8988T (cell line): ENCODE data around the gene SOCS6.
"Not testable (repeated sequence)": the region's sequence is repeated elsewhere in the genome, so short reads cannot be mapped to it uniquely, and the experiment has no call there.

Experiments
- DNase-seq: peaks from one replicate; pipeline ENCODE4 v3.0.0; 2011

SOCS6 gene

GRCh38 chr18:70363861-70364260 lies 75.0 kb downstream of the SOCS6 start:
- no peak for DNase-seq

GRCh38 chr18:70365361-70365760 lies 76.5 kb downstream of the SOCS6 start:
- DNase-seq, result no peak

GRCh38 chr18:70366174-70366573 lies 77.3 kb downstream of the SOCS6 start:
- no peak for DNase-seq

- DNase-seq, result no peak
Observed at GRCh38 chr18:70366670-70367069, 77.8 kb downstream of the SOCS6 start.

- DNase-seq, result not testable (repeated sequence)
Observed at GRCh38 chr18:70367344-70367743, 78.5 kb downstream of the SOCS6 start.

GRCh38 chr18:70368903-70369302 lies 80.1 kb downstream of the SOCS6 start:
- no peak for DNase-seq

- no peak for DNase-seq
Observed at GRCh38 chr18:70370762-70371733, 82.2 kb downstream of the SOCS6 start.

- no peak for DNase-seq
Observed at GRCh38 chr18:70371908-70372307, 83.1 kb downstream of the SOCS6 start.

- DNase-seq, result no peak
Observed at GRCh38 chr18:70372450-70373041, 83.7 kb downstream of the SOCS6 start.

- no peak for DNase-seq
Observed at GRCh38 chr18:70373042-70373519, 84.2 kb downstream of the SOCS6 start.

- DNase-seq, result no peak
Observed at GRCh38 chr18:70374154-70374553, 85.3 kb downstream of the SOCS6 start.

- no peak for DNase-seq
Observed at GRCh38 chr18:70376137-70376913, 87.5 kb downstream of the SOCS6 start.

GRCh38 chr18:70376914-70377258 lies 88.0 kb downstream of the SOCS6 start:
- no peak for DNase-seq

- DNase-seq, result no peak
Observed at GRCh38 chr18:70377317-70377799, 88.5 kb downstream of the SOCS6 start.

GRCh38 chr18:70377857-70378701 lies 89.2 kb downstream of the SOCS6 start:
- no peak for DNase-seq
